ENCODE results near the gene RIC8B.

The RIC8B gene

DNA sequence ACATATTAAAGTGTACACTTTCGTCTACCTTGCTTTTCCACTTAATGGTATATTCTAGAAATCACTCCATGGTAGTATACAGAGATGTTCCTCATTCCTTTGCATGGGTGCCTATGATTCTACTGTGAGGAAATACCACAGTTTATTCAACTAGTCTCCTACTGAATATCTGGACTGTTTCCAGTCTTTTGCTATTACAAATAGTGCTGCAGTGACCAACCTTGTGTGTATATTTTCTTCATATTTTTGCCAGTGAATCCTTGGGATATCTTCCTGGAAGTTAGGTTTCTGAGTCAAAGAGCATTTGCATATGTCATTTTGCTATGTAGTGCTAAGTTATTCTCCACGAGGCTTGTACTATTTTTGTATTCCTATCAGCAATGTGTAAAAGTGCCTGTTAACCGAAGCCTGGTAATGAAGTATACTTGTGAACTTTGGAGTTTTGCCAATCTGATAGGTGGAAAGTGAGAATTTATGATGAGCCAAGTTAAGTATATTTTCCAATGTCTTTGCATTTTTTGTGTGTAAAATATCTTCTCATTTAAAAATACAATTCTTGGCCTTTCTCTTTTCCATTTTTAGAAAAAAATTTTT lies 149.9 kb downstream of the RIC8B start:
- DNase-seq (ENCODE audit: low read depth) = no peak
- no peak overlapping the region for H3K4me3 ChIP-seq (ENCODE audit: control insufficient read depth, low read depth, low read length)

DNA sequence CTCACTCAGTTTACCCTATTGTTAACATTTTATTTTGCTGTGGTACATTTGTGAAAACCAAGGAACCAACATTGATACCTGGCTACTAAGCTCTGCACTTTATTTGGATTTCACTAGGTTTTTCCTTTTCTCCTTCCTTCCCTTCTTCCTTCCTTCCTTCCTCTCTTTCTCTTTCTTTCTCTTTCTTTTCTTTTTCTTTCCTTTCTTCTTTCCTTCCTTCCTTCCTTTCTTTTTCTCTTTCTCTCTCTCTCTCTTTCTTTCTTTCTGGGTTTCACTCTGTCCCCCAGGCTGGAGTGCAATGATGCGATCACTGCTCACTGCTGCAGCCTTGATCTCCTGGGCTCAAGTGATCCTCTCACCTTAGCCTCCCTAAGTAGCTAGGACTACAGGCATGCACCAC lies 152.2 kb downstream of the RIC8B start:
- H3K4me3 ChIP-seq (ENCODE audit: control insufficient read depth, low read depth, low read length) = no peak overlapping the region
- no peak for DNase-seq (ENCODE audit: low read depth)
- TF ChIP-seq, protein P1, sequence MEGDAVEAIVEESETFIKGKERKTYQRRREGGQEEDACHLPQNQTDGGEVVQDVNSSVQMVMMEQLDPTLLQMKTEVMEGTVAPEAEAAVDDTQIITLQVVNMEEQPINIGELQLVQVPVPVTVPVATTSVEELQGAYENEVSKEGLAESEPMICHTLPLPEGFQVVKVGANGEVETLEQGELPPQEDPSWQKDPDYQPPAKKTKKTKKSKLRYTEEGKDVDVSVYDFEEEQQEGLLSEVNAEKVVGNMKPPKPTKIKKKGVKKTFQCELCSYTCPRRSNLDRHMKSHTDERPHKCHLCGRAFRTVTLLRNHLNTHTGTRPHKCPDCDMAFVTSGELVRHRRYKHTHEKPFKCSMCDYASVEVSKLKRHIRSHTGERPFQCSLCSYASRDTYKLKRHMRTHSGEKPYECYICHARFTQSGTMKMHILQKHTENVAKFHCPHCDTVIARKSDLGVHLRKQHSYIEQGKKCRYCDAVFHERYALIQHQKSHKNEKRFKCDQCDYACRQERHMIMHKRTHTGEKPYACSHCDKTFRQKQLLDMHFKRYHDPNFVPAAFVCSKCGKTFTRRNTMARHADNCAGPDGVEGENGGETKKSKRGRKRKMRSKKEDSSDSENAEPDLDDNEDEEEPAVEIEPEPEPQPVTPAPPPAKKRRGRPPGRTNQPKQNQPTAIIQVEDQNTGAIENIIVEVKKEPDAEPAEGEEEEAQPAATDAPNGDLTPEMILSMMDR (conservative IDR thresholded peaks at IDR 0.05; ENCODE audit: control insufficient read depth, insufficient read depth, low read depth, low read length) = no peak

More for the DNA sequence above, 149.9 kb downstream of the RIC8B start:
- TF ChIP-seq, protein P1 (conservative IDR thresholded peaks at IDR 0.05; ENCODE audit: control insufficient read depth, insufficient read depth, low read depth, low read length) = no peak

DNA sequence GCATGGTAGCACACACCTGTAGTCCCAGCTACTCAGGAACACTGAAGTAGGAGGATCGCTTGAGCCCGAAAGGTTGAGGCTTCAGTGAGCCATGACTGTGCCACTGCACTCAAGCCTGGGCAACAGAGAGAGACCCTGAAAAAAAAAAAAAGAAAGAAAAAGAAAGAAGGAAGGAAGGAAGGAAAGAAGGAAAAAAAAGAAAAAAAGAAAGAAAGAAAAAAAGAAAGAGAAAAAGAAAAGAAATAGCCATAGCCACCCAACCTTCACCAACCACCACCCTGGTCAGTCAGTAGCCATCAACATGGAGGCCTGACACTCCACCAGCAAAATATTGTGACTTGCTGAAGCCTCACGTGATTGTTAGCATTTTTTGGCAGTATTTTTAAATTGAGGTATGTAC lies 159.8 kb downstream of the RIC8B start:
- TF ChIP-seq, protein P1 (conservative IDR thresholded peaks at IDR 0.05; ENCODE audit: control insufficient read depth, insufficient read depth, low read depth, low read length) = no peak
- no peak overlapping the region for H3K4me3 ChIP-seq (ENCODE audit: control insufficient read depth, low read depth, low read length)
- DNase-seq (ENCODE audit: low read depth) = no peak
